ENCODE measurements around the gene FYN.

GRCh38 chr6:111862314-111862713, 10.9 kb downstream of the FYN start:
- TF ChIP-seq POLR2A (IDR thresholded peaks at IDR 0.05): no peak
- TF ChIP-seq, protein P1, sequence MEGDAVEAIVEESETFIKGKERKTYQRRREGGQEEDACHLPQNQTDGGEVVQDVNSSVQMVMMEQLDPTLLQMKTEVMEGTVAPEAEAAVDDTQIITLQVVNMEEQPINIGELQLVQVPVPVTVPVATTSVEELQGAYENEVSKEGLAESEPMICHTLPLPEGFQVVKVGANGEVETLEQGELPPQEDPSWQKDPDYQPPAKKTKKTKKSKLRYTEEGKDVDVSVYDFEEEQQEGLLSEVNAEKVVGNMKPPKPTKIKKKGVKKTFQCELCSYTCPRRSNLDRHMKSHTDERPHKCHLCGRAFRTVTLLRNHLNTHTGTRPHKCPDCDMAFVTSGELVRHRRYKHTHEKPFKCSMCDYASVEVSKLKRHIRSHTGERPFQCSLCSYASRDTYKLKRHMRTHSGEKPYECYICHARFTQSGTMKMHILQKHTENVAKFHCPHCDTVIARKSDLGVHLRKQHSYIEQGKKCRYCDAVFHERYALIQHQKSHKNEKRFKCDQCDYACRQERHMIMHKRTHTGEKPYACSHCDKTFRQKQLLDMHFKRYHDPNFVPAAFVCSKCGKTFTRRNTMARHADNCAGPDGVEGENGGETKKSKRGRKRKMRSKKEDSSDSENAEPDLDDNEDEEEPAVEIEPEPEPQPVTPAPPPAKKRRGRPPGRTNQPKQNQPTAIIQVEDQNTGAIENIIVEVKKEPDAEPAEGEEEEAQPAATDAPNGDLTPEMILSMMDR (IDR thresholded peaks at IDR 0.05): no peak
